Measurements from ENCODE around the gene DNAH14. TPM values are rescaled to one million over a fixed set of nuclear protein-coding genes. Genes with fewer than 3 reads are reported as not detected.

DNAH14 gene
- total and polyA plus RNA-seq, 9 of the 15 experiments (the other 6 are each of a cell fraction or from before 2014, with no cell fraction given) = 58.4 to 142 (median 98.4) TPM

DNA sequence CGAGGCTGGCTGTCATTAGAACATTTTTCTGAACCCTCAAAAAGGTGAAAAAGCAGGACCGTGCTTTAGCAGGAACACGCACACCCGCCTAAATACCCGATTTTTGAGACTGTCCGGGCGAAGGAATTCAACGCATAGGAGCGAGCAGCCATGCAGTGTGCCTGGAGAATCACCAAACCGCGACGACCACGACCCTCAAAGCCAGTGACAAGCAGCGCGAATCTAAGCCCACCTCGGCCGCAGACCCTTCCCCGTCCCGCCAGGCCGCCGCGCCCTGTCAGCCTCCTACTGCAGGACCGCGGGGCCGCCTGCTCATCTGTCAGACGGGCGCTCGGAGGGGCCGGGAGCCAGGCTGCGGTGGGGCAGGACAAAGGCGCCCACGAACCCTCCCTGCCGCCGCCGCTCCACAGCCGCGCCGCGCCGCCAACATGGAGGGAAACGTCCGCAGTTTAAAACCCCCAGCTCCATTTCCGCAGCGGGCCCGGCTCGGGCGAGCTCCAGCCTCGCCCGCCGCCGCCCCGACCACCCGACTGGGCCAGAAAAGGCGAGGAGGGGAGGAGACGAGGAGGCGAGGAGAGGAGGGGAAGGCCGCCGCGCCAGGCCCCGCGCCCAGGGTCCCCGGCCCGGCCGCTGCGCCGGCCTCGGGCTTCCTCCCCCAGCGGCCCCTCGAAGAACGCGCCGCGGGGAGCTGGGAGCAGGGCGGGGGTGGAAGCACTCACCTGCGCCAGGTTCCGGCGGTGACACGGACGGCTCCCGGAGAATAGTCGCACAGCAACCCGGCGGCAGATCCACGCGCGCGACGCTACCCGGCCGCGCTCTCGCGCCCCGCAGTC lies 498.0 kb downstream of the DNAH14 start, which contains the start of gene LBR (continued):
- peak in 1 of 3 experiments; percentile 9 for TF ChIP-seq YY1 (IDR thresholded peaks at IDR 0.05; ENCODE audit: borderline replicate concordance in 1 of 3, control insufficient read depth in 1 of 3, extremely low read depth in 1 of 3, insufficient read depth in 3 of 3, insufficient read length in 1 of 3, insufficient replicate concordance in 2 of 3, low read depth in 1 of 3, low read length in 2 of 3)
- TF ChIP-seq, protein P1, sequence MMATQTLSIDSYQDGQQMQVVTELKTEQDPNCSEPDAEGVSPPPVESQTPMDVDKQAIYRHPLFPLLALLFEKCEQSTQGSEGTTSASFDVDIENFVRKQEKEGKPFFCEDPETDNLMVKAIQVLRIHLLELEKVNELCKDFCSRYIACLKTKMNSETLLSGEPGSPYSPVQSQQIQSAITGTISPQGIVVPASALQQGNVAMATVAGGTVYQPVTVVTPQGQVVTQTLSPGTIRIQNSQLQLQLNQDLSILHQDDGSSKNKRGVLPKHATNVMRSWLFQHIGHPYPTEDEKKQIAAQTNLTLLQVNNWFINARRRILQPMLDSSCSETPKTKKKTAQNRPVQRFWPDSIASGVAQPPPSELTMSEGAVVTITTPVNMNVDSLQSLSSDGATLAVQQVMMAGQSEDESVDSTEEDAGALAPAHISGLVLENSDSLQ (IDR thresholded peaks at IDR 0.05) = peak; percentile 20; the same call in 1 of the 2 replicates
- no peak for TF ChIP-seq NUFIP1 (IDR thresholded peaks at IDR 0.05; ENCODE audit: partially characterized antibody)
- TF ChIP-seq ZNF239 (CRISPR knock-in tag; IDR thresholded peaks at IDR 0.05) = peak; percentile 9; the same call in 1 of the 2 replicates
- peak; percentile 36; the same call in 1 of the 2 replicates for TF ChIP-seq E2F3 (CRISPR knock-in tag; IDR thresholded peaks at IDR 0.05)
- TF ChIP-seq, protein P2, sequence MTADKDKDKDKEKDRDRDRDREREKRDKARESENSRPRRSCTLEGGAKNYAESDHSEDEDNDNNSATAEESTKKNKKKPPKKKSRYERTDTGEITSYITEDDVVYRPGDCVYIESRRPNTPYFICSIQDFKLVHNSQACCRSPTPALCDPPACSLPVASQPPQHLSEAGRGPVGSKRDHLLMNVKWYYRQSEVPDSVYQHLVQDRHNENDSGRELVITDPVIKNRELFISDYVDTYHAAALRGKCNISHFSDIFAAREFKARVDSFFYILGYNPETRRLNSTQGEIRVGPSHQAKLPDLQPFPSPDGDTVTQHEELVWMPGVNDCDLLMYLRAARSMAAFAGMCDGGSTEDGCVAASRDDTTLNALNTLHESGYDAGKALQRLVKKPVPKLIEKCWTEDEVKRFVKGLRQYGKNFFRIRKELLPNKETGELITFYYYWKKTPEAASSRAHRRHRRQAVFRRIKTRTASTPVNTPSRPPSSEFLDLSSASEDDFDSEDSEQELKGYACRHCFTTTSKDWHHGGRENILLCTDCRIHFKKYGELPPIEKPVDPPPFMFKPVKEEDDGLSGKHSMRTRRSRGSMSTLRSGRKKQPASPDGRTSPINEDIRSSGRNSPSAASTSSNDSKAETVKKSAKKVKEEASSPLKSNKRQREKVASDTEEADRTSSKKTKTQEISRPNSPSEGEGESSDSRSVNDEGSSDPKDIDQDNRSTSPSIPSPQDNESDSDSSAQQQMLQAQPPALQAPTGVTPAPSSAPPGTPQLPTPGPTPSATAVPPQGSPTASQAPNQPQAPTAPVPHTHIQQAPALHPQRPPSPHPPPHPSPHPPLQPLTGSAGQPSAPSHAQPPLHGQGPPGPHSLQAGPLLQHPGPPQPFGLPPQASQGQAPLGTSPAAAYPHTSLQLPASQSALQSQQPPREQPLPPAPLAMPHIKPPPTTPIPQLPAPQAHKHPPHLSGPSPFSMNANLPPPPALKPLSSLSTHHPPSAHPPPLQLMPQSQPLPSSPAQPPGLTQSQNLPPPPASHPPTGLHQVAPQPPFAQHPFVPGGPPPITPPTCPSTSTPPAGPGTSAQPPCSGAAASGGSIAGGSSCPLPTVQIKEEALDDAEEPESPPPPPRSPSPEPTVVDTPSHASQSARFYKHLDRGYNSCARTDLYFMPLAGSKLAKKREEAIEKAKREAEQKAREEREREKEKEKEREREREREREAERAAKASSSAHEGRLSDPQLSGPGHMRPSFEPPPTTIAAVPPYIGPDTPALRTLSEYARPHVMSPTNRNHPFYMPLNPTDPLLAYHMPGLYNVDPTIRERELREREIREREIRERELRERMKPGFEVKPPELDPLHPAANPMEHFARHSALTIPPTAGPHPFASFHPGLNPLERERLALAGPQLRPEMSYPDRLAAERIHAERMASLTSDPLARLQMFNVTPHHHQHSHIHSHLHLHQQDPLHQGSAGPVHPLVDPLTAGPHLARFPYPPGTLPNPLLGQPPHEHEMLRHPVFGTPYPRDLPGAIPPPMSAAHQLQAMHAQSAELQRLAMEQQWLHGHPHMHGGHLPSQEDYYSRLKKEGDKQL (CRISPR knock-in tag; IDR thresholded peaks at IDR 0.05; ENCODE audit: borderline replicate concordance) = 0 out of 2 replicates have a peak, but pooled peaks have one; percentile 12
- TF ChIP-seq ZNF408 (CRISPR knock-in tag; IDR thresholded peaks at IDR 0.05; ENCODE audit: low read depth) = no peak
- 0 out of 2 replicates have a peak, but pooled peaks have one; percentile 53 for TF ChIP-seq ZNF830 (CRISPR knock-in tag; IDR thresholded peaks at IDR 0.05)
- no peak for TF ChIP-seq DACH1 (IDR thresholded peaks at IDR 0.05; ENCODE audit: partially characterized antibody)
- TF ChIP-seq, protein P3, sequence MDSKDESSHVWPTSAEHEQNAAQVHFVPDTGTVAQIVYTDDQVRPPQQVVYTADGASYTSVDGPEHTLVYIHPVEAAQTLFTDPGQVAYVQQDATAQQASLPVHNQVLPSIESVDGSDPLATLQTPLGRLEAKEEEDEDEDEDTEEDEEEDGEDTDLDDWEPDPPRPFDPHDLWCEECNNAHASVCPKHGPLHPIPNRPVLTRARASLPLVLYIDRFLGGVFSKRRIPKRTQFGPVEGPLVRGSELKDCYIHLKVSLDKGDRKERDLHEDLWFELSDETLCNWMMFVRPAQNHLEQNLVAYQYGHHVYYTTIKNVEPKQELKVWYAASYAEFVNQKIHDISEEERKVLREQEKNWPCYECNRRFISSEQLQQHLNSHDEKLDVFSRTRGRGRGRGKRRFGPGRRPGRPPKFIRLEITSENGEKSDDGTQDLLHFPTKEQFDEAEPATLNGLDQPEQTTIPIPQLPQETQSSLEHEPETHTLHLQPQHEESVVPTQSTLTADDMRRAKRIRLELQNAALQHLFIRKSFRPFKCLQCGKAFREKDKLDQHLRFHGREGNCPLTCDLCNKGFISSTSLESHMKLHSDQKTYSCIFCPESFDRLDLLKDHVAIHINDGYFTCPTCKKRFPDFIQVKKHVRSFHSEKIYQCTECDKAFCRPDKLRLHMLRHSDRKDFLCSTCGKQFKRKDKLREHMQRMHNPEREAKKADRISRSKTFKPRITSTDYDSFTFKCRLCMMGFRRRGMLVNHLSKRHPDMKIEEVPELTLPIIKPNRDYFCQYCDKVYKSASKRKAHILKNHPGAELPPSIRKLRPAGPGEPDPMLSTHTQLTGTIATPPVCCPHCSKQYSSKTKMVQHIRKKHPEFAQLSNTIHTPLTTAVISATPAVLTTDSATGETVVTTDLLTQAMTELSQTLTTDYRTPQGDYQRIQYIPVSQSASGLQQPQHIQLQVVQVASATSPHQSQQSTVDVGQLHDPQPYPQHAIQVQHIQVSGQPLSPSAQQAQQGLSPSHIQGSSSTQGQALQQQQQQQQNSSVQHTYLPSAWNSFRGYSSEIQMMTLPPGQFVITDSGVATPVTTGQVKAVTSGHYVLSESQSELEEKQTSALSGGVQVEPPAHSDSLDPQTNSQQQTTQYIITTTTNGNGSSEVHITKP (IDR thresholded peaks at IDR 0.05; ENCODE audit: partially characterized antibody) = no peak
- TF ChIP-seq, protein P4, sequence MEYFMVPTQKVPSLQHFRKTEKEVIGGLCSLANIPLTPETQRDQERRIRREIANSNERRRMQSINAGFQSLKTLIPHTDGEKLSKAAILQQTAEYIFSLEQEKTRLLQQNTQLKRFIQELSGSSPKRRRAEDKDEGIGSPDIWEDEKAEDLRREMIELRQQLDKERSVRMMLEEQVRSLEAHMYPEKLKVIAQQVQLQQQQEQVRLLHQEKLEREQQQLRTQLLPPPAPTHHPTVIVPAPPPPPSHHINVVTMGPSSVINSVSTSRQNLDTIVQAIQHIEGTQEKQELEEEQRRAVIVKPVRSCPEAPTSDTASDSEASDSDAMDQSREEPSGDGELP (CRISPR knock-in tag; IDR thresholded peaks at IDR 0.05; ENCODE audit: borderline replicate concordance) = peak; percentile 41; the same call in 1 of the 2 replicates
- peak; percentile 25 to 27; a peak in 2 of 4 replicates for TF ChIP-seq FOXA3 (CRISPR knock-in tag; conservative IDR thresholded peaks at IDR 0.05 in 1 of 2, IDR thresholded peaks at IDR 0.05 in 1 of 2)
- TF ChIP-seq PCBP1 (IDR thresholded peaks at IDR 0.05; ENCODE audit: low read depth, low read length, poor library complexity, severe bottlenecking) = peak; percentile 89

Data from K562 (cell line).